GM21737 (cell line): ENCODE data around the gene PLXDC1.
"Not testable (repeated sequence)": the region's sequence is repeated elsewhere in the genome, so short reads cannot be mapped to it uniquely, and the experiment has no call there.

ENCODE experiments used
- ATAC-seq: cut with Tn5 transposase; IDR thresholded peaks from one replicate; pipeline ENCODE4 v1.9.1; 2021; ENCODE audit warnings: mild to moderate bottlenecking, moderate library complexity; ENCODE audit not compliant: unreplicated experiment

The PLXDC1 gene

GRCh38 chr17:39183045-39183444 lies 31.6 kb upstream of the PLXDC1 start:
- no peak for ATAC-seq

GRCh38 chr17:39181303-39181702 lies 29.9 kb upstream of the PLXDC1 start:
- ATAC-seq: no peak

DNA sequence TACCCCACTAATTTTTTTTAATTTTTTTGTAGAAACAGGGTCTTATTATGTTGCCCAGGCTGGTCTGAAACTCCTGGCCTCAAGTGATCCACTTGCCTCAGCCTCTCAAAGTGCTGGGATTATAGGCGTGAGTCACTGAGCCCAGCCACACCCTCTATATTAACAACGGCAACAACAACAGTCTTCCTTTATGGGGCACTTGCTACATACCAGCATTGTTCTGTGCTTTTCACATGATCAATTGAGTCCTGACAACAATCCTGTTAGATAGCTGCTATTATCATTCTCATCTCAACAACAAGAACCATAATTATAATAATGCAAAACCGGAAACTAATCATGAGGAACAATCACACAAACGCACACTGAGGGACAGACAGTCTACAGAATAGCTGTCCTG lies 27.1 kb upstream of the PLXDC1 start:
- no peak for ATAC-seq

- no peak for ATAC-seq
Observed at GRCh38 chr17:39177256-39177655, 25.8 kb upstream of the PLXDC1 start.

- no peak for ATAC-seq
Observed at GRCh38 chr17:39175695-39176093, 24.3 kb upstream of the PLXDC1 start.

DNA sequence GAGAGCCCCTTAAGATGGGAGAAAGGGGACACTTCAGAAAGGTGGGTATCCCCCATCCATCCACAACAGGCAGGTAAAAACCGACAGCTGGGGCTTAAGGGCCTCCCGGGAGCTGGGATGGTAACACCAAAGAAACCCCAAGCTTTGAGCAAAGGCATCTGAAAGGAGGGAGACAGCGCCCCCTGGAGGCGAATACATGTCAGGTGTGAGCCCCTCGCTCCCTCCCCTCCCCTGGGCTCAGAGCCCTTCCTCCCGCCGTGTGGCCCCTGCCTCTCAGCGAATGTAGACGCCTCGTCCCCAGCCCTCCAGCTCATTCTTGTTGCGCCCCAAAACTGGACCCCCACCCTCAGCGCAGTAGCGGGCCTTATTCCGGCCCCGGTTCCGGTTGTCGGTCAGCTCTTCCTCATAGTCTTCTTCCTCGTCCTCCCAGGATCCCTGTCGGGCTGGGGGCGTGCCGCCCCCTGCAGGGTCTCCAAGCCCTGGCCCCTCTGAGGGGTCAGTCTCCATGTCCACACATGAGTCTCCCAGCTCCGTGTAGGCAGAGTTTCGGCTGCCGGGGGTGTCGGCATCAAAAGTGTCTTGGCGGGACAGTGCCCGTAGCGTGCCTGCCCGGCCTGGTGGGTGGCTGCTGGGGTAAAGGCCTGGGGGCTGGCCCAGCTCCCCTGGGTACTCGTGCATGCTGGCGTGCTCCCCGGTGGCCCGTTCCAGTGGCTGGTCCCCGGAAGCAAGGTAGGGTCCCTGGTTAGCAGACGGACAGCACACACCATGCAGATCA lies 23.7 kb upstream of the PLXDC1 start:
- ATAC-seq: no peak

DNA sequence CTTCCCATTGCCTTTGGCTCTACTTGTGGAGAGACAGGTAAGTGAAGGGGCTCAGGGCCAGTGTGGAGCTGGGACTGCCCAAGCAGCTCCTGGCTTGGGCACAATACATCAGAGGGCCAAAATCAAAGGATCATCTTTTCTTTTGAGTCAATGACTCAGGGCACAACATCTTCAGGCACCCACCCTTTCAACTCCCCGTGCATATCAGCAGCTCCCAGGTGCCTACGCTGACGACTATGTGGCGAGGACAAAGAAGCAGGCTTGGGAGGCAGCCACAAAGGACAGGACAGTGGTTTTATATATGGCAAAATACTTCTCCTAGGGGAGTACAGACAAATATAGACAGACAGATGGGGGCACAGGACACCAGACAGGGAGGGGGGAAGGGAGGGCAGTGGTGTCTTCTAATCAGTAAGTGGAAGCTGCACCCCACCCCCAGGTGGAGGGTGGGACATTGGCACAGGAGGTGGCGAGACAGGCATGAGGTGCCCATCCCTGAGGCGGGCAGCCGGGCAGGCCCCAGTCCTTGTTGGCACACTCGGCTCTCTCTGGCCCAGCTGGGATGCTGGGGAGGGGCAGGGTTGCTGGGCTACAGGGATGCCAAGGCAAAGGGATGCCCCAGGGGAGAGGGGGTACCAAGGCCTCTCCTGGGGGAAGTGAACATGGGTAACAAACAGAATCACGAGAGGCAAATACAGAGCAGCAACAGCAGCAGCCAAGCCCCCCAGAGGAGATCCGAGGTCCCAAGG lies 22.3 kb upstream of the PLXDC1 start:
- no peak for ATAC-seq

GRCh38 chr17:39173080-39173479 lies 21.6 kb upstream of the PLXDC1 start:
- no peak for ATAC-seq

- no peak for ATAC-seq
Observed at GRCh38 chr17:39171933-39172332, 20.5 kb upstream of the PLXDC1 start.

DNA sequence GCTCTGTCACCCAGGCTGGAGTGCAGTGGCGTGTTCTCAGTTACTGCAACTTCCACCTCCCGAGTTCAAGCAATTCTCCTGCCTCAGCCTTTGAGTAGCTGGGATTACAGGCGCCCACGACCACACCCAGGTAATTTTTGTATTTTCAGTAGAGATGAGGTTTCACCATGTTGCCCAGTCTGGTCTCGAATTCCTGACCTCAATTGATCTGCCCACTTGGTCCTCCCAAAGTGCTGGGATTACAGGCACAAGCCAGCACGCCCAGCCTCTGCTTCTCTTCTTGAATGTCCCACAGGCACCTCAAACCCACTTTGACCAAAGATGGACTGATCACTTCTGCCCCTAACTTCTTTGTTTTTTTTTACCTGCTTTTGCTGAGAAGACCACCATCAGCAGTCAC lies 19.1 kb upstream of the PLXDC1 start:
- ATAC-seq: no peak

- ATAC-seq: no peak
Observed at GRCh38 chr17:39170109-39170508, 18.7 kb upstream of the PLXDC1 start.

DNA sequence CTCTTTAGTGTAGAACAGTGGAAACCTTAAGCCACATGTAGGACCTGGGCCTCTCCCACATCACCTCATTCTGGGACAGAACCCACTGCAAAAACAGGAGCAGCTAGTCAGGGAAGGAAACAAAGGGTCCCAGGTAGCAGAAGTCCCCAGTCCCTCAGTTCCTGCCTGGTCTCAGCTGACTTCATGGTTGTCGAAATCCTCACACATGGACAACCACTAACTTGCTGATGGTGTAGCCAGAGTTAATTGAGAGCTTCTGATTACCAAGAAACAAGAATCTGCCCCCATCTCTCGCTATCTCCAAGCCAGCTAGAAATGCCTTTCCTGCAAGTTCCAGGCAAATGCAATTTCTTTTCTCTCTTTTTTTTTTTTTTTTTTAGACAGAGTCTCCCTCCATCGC lies 18.1 kb upstream of the PLXDC1 start:
- no peak for ATAC-seq

GRCh38 chr17:39169101-39169500 lies 17.7 kb upstream of the PLXDC1 start:
- ATAC-seq: no peak

- not testable (repeated sequence) for ATAC-seq
Observed at GRCh38 chr17:39168503-39168902, 17.1 kb upstream of the PLXDC1 start.

GRCh38 chr17:39167476-39167875 lies 16.0 kb upstream of the PLXDC1 start:
- no peak for ATAC-seq

- no peak for ATAC-seq
Observed at GRCh38 chr17:39166437-39167335, 15.2 kb upstream of the PLXDC1 start.

- no peak for ATAC-seq
Observed at GRCh38 chr17:39165841-39166349, 14.5 kb upstream of the PLXDC1 start, which contains the start of gene ARL5C. ARL5C (minus strand) TSS chr17:39166161; CDS start chr17:39165760, 401 bp downstream.

DNA sequence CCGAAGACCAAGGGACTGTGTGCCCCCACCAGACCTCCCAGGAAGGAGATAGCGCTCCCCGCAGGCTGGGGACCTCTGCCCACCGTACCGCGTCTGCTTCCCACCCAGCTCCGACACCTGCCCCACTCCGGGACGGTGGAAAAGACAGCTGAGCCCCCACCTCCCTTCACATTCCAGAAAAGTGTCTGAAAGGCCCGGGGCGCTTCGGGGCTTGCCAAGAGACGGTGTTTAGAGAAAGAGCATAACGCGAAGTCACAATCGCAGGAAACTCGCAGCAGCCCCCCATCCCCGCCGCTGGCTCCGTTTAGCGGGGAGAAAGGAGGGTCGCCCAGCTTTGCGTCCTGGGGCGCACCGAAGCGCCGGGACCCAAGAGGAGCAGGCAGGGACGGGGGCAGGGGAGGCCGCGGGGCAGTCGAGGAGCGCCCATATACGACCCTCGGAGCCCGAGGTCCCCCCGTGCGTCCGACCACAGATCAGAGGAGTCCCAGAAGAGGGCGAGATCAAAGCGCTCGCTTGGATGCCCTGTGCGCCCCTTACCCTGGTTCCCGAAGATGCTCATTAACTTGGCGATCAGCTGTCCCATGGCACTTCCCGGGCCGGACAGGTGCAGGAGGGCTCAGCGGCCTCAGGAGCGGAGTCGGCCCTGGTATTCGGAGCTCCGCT lies 13.9 kb upstream of the PLXDC1 start:
- no peak for ATAC-seq

GRCh38 chr17:39164675-39165143 lies 13.3 kb upstream of the PLXDC1 start:
- ATAC-seq: peak; percentile 77

GRCh38 chr17:39161962-39162361 lies 10.5 kb upstream of the PLXDC1 start:
- no peak for ATAC-seq
